Dermis blood vessel endothelial cell (primary cell): ENCODE data around the gene TERB2. TPM values are rescaled to one million over a fixed set of nuclear protein-coding genes. Genes with fewer than 3 reads are reported as not detected.
"Not testable (repeated sequence)": the region's sequence is repeated elsewhere in the genome, so short reads cannot be mapped to it uniquely, and the experiment has no call there.

Experiments used
- DNase-seq: peaks from one replicate; pipeline ENCODE4 v3.0.0; 2010
- total RNA-seq: library from RNA; depleted of rRNA; stranded (reverse); fragments of >200 nt; gene quantifications from 2 replicates; pipeline ENCODE4 v1.2.3, GENCODE V29; 2014

Gene TERB2
- total RNA-seq, 1 donor from 2014 or later: not detected

- not testable (repeated sequence) for DNase-seq
Measured at GRCh38 chr15:45003731-45004410, 47.4 kb downstream of the TERB2 start.

GRCh38 chr15:45004590-45005175 is 48.2 kb downstream of the TERB2 start:
- DNase-seq: not testable (repeated sequence)

GRCh38 chr15:45009046-45009445 is 52.6 kb downstream of the TERB2 start:
- no peak for DNase-seq

DNA sequence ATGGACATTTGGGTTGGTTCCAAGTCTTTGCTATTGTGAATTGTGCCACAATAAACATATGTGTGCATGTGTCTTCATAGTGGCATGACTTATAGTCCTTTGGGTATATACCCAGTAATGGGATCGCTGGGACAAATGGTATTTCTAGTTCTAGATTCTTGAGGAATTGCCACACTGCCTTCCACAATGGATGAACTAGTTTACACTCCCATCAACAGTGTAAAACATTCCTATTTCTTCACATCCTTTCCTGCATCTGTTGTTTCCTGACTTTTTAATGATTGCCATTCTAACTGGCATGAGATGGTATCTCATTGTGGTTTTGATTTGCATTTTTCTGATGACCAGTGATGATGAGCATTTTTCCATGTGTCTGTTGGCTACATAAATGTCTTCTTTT is 58.6 kb downstream of the TERB2 start:
- not testable (repeated sequence) for DNase-seq

DNA sequence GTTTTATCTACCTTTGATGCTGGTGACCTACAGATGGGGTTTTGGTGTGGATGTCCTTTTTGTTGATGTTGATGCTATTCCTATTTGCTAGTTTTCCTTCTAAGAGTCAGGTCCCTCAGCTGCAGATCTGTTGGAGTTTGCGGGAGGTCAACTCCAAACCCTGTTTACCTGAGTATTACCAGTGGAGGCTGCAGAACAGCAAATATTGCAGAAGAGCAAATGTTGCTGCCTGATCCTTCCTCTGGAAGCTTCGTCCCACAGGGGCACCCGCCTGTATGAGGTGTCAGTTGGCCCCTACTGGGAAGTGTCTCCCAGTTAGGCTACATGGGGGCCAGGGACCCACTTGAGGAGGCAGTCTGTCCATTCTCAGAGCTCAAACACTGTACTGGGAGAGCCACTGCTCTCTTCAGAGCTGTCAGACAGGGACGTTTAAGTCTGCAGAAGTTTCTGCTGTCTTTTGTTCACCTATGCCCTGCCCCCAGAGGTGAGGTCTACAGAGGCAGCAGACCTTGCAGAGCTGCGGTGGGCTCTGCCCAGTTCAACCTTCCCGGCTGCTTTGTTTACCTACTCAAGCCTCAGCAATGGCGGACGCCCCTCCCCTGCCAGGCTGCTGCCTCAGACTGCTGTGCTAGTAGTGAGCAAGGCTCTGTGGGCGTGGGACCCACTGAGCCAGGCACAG is 63.9 kb downstream of the TERB2 start:
- DNase-seq: not testable (repeated sequence)

DNA sequence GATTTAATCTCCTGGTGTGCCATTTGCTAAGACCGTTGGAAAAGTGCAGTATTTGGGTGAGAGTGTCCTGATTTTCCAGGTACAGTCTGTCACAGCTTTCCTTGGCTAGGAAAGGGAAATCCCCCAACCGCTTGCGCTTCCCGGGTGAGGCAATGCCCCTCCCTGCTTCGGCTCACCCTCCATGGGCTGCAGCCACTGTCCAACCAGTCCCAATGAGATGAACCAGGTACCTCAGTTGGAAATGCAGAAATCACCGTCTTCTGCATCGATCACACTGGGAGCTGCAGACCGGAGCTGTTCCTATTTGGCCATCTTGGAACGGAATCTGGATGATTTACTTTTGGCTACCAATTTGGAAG is 64.4 kb downstream of the TERB2 start:
- not testable (repeated sequence) for DNase-seq

DNA sequence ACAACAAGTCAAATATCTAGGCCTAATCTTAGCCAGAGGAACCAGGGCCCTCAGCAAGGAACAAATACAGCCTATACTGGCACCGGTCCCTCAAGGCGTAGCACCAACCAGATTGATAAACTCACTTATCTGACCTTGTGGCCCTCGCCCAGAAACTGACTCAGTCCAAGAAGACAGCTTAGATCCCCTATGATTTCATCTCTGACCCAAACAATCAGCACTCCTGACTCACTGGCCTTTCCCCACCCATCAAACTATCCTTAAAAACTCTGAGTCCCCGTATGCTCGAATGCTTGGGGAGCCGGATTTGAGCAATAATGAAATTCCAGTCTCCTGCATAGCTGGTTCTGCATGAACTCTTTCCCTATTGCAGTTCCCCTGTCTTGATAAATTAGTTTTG is 64.9 kb downstream of the TERB2 start:
- DNase-seq: no peak

GRCh38 chr15:45022871-45023658 is 66.6 kb downstream of the TERB2 start, which contains the start of gene SORD:
SORD (plus strand) TSS chr15:45023195; CDS start chr15:45023284, 89 bp downstream.
- peak; percentile 84 for DNase-seq

- DNase-seq: peak; percentile 10
Measured at GRCh38 chr15:45023659-45024225, 67.3 kb downstream of the TERB2 start.

DNA sequence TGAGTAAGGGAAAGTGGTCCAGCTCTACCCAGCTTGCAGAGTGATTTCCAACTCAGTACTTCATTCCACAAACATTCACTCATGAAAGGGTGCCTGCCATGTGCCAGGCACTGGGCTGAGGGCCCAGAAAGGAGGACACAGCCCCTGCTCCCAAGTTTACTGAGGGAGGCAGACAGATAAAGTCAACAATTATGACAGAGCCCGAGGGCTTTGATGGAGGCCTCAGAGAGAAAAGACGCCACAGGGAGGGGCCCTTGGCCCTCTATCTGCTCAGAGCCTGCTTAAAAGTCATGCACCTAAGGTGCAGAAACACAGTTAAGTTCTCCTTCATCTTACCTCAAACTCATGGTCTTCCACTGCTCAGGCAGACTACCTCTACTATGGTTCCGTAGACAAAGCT is 68.2 kb downstream of the TERB2 start:
- DNase-seq: not testable (repeated sequence)

DNA sequence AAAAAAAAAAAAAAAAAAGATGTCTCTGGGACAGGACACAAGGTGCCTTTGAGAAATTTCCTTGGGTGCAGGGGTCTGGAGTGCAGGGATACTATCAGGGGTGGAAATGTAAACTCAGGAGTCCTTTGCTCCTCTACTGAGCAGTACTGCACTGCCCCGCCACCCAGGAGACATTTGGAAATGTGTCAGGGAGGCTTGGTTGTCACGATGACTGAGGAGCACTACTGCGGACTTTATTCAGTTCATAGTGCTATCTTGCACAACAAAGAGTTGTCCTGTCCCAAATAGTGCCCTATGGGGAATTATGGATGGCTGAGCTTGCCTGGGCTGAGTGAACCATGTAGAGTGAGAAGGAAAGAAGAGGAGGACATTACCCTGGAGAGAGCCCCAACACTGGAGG is 69.1 kb downstream of the TERB2 start:
- DNase-seq: not testable (repeated sequence)

DNA sequence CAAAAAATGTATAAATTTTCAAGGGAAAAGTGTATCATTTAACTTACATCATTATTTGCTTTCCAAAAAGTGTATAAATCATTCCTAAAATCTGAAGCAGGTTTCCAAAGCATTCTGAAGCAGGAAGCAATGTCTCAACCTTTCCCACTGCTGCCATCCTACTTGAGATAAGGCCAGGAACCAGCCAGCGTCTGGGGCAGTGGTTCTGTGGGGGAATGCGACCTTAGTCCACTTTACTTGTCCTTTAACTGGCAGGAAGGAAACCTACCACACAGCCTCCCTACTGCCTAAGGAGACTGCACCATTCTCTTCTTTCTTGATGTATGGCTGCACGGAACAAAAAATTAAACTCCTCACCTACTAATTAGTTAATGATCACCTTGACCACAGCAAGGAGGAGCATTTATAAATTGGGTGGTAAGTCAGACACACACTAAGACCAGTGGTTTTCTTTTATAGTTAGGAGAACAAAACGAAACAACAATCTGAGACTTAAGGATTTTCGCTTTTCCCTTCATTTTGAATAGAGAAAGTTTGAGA is 70.2 kb downstream of the TERB2 start:
- DNase-seq: peak; percentile 40

GRCh38 chr15:45027220-45027619 is 70.7 kb downstream of the TERB2 start:
- no peak for DNase-seq

Other genes with a start within 250 kb of the TERB2 start
- 0.09 and 0.17 TPM in 2 replicates for gene PATL2, start 245.4 kb upstream of the TERB2 start, total RNA-seq
- 2,080 and 4,706 TPM in 2 replicates for gene B2M, start 245.2 kb upstream of the TERB2 start, total RNA-seq
- gene TRIM69, start 220.2 kb upstream of the TERB2 start, total RNA-seq: 12.8 and 14.1 TPM in 2 replicates
- 3.6 and 11.9 TPM in 2 replicates for gene SORD, start 66.5 kb downstream of the TERB2 start, total RNA-seq
- gene DUOX2, start 157.5 kb downstream of the TERB2 start, total RNA-seq: not detected in 2 replicates
- not detected in 2 replicates for gene DUOXA2, start 157.6 kb downstream of the TERB2 start, total RNA-seq
- not detected in 2 replicates for gene DUOXA1, start 173.2 kb downstream of the TERB2 start, total RNA-seq
- gene DUOX1, start 173.3 kb downstream of the TERB2 start, total RNA-seq: not detected in 2 replicates
- 1.8 and 3.7 TPM in 2 replicates for gene SHF, start 231.3 kb downstream of the TERB2 start, total RNA-seq